HG03139 (cell line): ENCODE results near the gene ANKRD65.

Experiments used
- ATAC-seq: cut with Tn5 transposase; IDR thresholded peaks from one replicate; pipeline ENCODE4 v1.9.1; 2021; ENCODE audit not compliant: unreplicated experiment

Gene ANKRD65

DNA sequence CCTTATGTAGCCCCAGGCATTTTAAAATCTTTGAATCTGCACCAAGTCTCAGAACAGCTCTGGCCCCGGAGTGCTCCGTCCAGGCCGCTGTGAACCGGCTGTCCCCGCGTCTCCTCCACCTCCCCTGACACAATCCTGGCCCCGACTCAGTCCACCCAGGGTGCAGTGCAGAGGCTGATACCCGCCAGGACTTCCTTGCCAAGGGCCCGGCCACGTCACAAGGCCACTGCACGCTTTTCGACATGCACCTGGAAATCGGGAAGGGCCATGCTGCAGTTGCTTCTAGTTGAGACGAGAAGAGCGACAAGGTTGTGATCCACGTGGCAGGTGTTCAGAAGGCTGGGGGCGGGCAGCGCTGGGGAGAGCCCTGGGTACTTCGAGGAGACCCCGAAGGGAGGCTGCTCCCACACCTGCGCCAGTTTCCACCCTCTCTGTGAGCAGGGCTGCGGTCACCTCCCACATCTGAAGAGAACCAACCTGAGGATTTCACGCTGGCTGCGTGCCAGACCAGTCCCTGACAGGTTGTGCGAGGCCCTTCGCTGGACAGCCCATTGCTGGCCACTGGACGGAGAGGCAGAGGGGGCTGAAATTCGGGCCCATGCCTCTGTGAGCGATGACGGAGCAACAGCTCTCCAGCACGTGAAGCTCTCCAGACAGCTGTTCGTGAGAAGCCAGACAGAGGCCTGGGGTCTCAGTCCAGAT, 21.1 kb upstream of the ANKRD65 start:
- ATAC-seq, result no peak

DNA sequence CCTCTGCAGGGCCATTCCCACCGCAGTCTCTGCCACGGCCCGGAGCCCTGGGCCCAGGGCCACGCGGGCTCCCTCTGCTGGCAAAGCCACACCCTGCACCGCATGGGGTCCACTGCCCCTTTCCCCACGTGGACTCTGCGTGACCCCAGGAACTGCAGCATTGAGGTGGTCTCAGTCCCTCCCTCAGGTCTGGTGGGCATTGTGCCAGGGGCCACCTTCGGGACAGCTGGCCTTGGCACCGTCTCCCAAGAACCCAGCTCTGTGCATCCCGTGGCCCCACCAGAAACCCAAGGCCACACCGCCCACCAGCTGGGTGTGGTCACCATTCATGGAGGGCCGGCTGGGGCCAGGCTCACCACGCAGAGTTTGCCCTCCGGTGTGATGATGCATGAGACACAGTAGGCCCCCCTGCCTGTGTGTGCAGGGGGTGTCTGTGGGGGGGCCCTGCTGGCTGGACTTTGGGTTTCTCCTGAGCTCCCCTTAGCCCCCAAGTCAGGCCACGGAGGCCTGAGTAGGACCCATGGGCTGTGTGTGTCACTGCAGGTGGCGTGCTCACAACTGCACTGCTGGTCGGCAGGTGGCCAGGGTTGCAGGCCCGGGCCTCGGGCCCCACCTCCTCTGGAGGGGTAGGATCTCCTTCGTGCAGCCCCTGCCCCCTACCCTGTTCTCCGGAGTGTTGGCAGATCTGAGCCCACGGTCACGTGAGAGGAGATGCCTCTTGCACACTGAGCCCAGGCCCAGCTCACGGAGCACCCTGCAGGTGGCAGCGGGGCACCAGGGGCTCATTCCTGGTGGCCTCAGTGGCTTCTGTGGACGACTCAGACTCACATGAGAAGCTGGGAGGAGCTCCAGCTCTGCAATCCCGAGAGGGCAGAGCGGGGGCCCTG, 20.2 kb upstream of the ANKRD65 start:
- ATAC-seq, result no peak

DNA sequence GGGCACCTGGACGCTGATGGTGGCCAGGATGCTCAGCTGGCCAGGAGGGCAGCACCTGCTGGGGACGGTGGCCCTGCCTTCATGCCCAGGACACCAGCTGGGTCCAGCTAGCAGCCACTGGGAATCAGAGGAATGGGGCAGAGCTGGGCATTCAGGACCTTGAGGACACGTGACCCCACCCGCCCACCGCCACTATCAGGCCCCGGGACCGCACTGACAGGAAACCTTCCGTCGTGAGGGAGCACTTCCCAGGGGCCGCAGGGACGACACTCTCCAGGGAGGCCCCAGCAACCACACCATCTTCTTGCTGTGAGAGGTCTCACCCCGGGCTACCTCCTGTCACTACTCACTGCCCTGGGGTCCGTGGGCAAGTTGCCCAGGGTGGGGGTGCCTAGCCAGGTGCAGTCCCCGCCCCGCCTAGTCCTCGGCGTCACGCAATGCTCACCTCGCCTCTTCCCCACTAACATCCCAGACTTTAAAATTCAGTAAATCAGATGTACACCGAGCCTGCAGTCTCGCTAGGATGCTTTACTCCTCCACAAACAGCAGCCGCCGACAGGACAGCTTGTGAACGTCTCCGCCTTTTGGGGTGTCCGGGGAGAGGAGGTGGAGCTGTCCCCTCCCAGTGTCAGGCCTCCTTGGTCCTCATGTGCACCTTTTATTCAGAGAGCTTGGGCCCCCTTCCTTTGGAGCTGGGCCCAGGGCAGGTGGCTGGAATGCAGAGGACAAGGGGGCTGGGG, 19.4 kb upstream of the ANKRD65 start:
- no peak for ATAC-seq

DNA sequence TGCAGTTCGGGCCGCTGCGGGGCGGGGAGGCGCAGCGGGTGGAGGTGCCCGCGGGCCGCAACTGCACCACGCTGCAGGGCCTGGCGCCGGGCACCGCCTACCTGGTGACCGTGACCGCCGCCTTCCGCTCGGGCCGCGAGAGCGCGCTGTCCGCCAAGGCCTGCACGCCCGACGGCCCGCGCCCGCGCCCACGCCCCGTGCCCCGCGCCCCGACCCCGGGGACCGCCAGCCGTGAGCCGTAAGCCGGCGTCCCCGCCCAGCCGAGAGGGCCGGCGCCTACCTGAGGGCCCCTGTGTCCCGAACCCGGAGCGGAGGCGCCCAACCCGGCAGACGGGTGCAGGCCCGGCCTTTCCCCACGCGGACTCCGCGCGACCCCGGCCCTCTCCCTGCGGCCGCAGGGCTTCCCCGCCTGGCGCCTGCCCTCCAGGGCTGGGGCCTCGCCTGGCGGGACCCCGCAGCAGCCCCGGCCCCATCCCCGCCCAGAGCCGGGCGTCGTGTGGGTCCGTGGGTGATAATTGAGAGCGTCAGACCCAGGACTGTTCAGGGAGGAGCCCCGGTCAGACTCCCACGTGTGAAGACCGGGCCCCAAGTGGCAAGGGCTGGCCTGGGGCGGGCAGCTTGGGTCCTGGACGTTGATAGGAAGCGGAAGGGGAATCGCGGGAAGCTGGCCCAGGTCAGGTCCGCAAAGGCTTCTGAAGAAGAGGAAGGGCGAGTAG, 18.6 kb upstream of the ANKRD65 start:
- no peak for ATAC-seq

DNA sequence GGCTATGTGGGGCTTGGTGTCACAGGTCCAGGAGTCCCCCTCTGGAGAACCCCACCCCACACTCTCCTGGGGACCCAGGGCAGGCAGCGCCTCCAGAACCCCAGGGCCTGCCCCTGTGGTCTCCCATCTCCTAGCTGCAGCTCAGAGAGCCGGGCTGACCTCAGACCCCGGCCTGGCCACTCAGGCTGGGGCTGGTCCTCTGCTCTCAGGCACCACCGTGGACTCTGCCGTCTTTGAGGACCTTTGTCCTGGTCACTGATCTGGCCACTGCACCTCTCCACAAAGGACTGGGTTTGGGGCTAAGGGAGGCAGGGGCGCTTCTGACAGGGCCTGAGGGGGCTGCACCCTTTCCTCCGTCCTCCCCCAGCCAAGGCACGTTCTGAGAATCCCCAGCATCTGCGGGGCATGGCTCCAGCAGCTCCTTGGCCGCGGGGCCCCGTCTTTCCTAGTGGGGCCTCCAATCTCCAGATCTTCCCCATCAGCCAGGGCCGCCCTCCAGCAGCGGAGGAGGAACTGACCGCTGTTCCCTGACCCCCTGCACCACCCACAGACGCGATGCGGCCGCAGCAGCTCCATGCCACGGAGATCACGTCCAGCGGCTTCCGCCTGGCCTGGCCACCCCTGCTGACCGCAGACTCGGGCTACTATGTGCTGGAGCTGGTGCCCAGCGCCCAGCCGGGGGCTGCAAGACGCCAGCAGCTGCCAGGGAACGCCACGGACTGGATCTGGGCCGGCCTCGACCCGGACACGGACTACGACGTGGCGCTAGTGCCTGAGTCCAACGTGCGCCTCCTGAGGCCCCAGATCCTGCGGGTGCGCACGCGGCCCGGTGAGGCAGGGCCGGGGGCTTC, 17.7 kb upstream of the ANKRD65 start:
- ATAC-seq, result no peak

DNA sequence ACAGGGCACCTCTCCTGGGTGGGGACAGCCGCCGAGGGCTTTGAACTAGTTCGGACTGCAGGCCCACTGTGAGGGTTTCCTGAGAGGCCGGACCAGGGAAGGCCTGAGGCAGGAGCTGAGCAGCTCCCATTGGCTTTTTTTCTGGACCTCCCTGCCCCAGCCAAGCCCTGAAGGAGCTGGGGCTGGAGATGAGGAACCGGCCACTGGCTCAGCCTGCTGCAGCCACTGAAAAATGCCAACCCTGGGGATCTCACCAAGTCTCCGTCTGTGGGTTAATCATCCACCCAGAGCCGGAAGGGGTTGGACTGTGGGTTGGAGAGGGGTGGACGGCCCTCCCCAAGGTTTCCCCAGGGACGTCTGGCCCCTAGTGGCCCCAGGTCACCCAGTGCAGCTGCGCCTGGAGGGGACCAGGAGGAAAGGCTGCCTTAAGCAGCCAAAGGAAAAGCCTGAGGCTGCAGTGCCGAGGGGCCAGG, 16.9 kb upstream of the ANKRD65 start:
- ATAC-seq, result no peak

DNA sequence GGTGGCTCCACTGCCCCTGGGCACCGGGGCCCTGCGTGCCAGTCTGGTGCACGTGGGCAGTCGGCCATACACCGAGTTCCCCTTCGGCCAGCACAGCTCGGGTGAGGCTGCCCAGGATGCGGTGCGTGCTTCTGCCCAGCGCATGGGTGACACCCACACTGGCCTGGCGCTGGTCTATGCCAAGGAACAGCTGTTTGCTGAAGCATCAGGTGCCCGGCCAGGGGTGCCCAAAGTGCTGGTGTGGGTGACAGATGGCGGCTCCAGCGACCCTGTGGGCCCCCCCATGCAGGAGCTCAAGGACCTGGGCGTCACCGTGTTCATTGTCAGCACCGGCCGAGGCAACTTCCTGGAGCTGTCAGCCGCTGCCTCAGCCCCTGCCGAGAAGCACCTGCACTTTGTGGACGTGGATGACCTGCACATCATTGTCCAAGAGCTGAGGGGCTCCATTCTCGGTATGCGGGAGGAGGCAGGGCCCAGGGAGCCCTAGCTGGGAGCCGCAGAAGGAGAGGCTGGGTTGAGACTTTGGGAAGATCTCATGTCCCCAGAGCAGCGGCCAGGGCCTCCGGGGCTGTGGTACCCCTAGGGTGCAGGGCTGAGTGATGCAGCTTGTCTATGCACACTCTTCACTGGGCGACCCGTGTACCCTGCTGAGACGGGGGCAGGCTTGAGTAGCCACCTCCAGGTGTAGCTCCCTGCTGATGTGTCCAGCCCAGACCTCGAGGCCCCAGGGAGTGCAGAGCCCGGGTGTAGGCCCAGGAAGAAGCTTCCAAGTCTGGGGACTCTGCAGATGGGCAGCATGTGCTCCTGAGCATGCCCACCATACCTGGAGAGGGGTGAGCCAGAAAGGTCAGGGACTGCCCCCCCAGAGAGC, 16.2 kb upstream of the ANKRD65 start:
- no peak for ATAC-seq

DNA sequence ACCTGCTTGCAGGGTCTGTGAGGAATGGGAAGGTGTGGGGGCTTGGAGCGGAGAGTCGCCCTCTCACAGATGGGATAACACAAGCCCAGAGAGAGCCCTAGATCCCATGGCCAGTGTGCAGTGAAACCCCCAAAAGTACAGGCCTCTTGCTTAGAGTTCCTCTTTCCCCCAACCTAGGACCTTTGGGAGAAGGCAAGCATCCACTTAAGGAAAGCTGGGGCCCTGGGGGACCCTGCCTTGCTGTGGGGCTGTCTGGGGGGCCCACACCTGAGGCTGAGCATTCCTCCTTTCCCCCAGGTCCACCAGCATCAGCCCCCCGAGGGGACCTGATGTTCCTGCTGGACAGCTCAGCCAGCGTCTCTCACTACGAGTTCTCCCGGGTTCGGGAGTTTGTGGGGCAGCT, 15.6 kb upstream of the ANKRD65 start:
- ATAC-seq, result no peak

DNA sequence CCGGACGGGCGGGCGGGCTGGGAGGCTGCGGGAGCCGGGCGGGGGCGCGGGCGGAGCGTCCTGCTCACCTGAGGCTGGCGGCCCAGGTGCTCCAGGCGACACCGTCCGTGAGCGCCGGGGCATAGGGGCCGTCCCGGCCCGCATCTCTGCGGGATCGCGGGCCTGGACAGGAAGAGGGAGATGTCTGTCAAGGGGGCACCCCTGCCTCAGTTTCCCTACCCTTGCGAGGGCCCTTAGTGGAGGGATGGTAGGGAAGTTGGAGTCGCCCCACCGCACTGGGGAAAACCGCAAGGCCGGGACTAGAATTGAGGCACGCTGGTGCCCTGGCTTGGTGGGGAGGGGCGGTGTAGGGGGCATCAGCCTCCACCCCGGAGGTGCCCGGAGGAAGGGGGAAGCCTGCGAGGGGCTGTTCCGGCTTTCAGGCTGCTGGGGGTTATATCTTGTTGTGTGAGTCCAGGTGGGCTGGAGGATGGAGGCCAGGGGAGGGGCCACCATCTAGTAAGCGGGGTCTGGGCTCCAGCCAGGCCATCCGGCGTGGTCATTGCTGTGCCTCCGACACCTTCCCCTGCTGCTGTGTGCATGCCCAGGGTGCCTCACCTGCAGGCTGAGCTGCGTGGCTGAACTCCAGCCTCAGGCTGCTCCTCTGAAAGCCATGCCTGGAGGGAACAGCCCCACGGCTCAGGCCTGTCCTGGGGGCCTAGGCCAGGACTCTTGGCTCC, 15.0 kb upstream of the ANKRD65 start:
- no peak for ATAC-seq

DNA sequence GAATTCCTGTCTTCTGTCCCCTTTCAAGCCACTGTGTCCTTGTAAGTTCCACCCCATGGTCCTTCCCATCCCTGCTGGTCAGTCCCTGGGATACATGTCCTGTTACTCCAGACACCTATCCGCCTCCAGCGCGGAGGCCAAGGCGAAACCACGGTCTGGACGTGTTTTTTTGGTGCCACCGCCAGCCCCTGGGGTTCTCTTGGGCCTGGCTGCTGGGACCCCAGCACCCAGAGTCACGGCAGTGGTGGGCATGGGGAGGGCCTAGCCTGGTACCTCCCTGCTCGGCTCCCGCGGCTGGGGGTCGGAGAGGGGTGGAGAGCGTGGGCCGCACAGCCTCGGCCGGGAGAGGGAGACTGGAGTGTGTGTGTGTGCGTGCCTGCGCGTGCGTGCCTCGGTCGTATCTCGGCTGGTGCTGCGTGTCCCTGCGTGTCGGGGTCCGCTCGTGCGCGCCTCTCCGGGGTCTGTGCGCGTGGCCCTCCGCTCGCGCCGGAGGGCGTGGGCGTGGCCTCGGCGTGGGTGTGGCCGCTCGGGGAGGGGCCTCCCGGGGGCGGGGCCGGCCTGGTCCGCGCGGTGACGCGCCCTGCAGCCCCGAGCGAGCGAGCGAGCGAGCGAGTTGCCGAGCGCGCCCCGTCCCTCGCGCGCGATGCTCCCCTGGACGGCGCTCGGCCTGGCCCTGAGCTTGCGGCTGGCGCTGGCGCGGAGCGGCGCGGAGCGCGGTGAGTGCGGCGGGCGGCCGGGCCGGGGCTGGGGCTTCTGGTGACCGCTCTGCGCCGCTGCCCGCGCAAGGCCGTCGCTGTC, 14.2 kb upstream of the ANKRD65 start, which contains the start of gene VWA1:
Gene VWA1, plus strand, starts transcription at position 585 of the 798 bp plus-strand sequence. Its CDS starts 59 bp downstream, at position 644.
- ATAC-seq, result no peak

DNA sequence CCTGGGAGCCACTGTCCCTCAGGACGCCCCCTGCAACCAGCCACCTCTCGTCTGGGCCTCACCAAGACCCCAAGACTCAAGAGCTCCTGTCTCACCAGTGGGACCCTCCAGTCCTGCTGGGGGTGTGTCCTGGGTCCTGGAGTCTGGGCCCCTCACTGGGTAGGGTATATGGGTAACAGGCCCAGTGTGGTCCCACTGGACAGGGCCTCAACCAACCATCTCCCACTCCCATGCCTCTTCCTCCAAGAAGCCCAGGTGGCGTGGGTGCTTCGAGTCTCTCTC, 13.7 kb upstream of the ANKRD65 start:
- no peak for ATAC-seq

DNA sequence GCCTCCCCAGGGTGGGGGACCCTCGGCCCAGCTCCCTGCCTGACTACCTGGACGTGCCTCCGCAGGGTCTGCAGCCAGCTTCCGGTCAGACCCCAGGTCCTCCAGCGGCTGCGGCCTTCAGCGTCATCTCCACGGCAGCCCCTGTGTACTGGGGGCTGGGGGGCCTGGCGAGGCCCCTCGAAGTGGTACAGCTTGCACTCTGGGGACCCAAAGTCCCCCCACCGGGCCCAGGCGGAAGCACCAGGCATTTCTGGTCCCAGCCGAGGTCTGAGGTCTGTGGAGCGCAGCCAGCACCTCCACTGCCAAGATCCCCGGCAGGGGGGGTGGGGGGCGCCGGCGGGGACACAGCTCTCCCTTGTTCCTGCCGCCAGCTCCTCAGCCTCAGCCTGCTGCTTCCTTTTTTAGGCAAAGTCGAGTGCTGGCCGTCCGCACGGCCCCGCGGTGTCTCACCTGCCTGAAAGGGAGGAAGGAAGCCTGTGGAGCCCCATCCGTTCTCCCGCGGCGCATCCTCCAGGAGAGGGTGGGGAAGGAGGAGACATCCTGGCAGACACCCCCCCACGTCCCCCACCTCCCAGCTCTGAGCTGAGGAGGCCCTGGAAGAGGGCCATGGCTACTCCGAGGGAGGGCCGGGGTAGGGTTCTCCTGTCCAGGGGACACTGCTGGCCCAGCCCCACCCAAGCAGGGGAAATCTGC, 13.2 kb upstream of the ANKRD65 start:
- no peak for ATAC-seq

DNA sequence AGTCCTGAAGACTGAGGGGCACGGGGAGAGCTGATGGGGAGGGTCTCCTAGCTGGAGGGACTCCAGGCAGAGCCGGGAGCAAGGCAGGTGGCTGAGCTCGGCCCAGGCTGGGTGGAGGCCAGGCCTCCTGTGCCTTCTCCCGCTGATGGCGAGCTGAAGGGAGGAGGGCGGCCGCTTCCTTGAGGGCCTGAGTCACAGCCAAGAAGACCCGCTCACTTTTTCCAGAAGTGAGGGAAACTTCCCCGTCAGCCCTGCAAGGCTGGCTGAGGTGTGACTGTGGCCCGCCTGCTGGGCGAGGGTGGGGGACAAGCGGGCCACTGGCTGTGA, 12.7 kb upstream of the ANKRD65 start:
- ATAC-seq, result no peak

DNA sequence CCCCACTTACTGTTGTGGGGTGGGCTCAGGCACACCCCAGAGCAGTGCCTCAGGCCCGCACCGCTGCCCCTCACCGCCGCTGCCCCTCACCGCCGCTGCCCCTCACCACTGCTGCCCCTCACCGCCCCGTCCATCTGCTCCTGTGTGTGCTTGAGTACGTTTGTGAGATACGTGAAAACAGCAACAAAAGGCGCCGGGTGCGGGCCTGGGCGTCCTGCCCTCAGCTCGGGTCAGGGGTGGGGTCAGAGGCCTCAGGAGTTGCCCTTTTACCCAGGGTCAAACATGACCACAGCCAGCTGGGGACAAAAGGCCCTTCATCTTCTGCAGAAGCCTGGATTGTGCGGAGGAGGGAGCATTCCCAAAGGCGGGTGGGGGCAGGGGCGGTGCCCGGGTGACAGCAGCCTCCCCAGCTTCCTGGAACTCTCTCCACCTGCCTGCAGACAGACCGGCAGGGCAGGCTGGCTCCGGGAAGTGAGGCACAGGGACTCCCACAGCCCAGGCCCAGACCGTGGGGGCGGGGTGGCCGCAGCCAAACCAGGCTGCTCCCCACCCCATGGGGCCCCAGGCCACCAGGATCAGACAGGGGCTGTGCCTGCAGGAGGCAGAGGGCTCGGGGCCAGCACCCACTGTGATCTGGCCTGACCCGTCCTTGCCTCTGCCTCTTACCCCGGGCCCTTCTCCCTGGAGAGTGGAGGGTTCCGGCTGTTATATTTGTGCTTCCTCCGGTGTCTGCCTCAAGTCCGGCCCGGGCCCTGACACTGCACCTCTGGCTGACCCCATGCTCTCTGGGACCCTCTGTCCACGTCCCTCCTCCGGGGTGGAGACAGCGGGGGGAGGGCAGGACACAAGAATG, 12.1 kb upstream of the ANKRD65 start:
- ATAC-seq, result no peak

DNA sequence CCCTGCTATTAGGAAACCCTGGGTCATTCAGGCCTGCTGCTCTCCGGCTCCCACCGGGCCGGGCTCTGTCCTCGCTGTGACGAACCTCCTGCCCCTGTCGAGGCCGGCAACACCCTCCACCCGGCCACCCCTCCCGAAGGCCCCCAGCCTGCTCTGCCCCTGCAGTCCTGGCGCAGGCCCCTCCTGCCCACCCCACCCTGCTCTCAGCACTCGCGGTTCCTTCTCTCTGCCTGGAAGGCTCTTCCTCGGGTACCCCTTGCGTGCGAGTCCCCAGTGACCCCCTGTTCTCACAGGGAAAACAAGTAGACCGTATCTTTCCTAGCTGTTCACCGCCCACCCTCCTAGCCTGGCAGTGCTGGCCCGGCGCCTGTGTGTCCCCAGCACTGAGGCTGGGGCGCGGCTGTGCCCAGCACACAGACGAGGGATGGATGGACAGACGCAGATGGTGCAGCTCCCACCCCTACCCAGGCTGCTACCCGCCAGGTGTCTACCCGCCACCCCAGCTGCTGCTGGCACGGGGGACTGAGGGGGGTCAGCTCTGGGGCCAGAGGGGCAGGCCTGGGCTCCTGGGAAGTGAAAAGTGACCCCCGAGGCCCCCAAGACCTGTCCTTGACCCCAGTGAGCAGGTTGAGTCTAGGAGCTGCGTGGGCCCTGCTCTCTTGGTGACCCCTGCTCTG, 11.3 kb upstream of the ANKRD65 start:
- no peak for ATAC-seq

DNA sequence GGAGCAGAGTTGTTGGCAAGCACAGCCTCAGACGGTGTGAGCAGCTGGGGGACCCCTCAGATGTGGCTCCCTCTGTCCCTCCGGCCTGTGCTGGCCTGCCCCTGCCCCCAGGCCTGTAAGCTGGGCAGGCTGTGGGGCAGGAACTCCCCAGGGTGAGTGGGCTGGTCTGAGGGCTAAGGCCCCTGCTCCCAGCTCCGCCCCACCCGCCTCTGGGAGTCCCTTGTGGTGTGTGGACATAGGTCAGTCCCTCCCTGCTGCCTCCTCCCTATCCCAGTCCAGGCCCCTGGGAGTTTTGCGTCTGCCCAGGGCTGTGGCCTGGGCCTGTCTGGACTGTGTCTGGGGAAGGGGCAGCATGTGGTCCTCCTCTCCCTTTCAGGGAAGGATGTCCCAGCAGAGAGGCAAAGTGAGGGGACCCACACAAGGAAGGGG, 10.8 kb upstream of the ANKRD65 start:
- ATAC-seq, result no peak
